ENCODE measurements around the gene OOSP4A. TPM values are rescaled to one million over a fixed set of nuclear protein-coding genes. Genes with fewer than 3 reads are reported as not detected.

The OOSP4A gene
- total RNA-seq, 2 experiments from 2014 or later = not detected

Other genes starting within 250 kb of the OOSP4A start
- 1 to 10 TPM; 5.1 to 5.4 TPM for gene STX3, start 208.7 kb upstream of the OOSP4A start, total RNA-seq
- 10 to 100 TPM; 77.9 to 82.6 TPM for gene MRPL16, start 153.3 kb upstream of the OOSP4A start, total RNA-seq
- not detected for gene CBLIF, start 118.5 kb upstream of the OOSP4A start, total RNA-seq
- not detected for gene TCN1, start 97.5 kb upstream of the OOSP4A start, total RNA-seq
- gene OOSP3, start 85.3 kb upstream of the OOSP4A start, total RNA-seq = not detected
- gene OOSP1, start 25.6 kb upstream of the OOSP4A start, total RNA-seq = not detected
- gene OOSP4B, start 53.1 kb downstream of the OOSP4A start, total RNA-seq = not detected
- not detected for gene OOSP2, start 76.4 kb downstream of the OOSP4A start, total RNA-seq
- gene MS4A3, start 92.6 kb downstream of the OOSP4A start, total RNA-seq = not detected
- gene MS4A2, start 124.6 kb downstream of the OOSP4A start, total RNA-seq = not detected
- not detected for gene MS4A6A, start 219.1 kb downstream of the OOSP4A start, total RNA-seq

Data from activated CD4-positive, alpha-beta T cell treated with anti-CD3 and anti-CD28 coated beads for 36 hours (primary cell).